Measurements from ENCODE around the gene PROSER2. TPM values are rescaled to one million over a fixed set of nuclear protein-coding genes. Genes with fewer than 3 reads are reported as not detected.
A peak's percentile ranks its signal among the peaks of the same experiment; 100 is the strongest.

PROSER2 gene
- 10.1 and 15.0 TPM in 2 replicates for total RNA-seq
- 7.6 TPM for polyA plus RNA-seq (2012)

GRCh38 chr10:11823122-11823988 lies at the start of gene PROSER2:
TSS of gene PROSER2 (plus strand) at chr10:11823356. CDS start at chr10:11852078, 28,722 bp downstream.
- DNase-seq (ENCODE audit: low read depth) = peak; percentile 66

GRCh38 chr10:11773761-11774441 lies 49.3 kb upstream of the PROSER2 start:
- no peak for DNase-seq (ENCODE audit: low read depth)

- DNase-seq (ENCODE audit: low read depth) = no peak
Measured at GRCh38 chr10:11775412-11775811, 47.7 kb upstream of the PROSER2 start.

- no peak for DNase-seq (ENCODE audit: low read depth)
Measured at GRCh38 chr10:11776080-11776479, 47.1 kb upstream of the PROSER2 start.

GRCh38 chr10:11781114-11781513 lies 42.0 kb upstream of the PROSER2 start:
- DNase-seq (ENCODE audit: low read depth) = no peak

- peak; percentile 72 for DNase-seq (ENCODE audit: low read depth)
Measured at GRCh38 chr10:11782793-11783557, 40.2 kb upstream of the PROSER2 start.

GRCh38 chr10:11783558-11783865 lies 39.6 kb upstream of the PROSER2 start:
- no peak for DNase-seq (ENCODE audit: low read depth)

- DNase-seq (ENCODE audit: low read depth) = no peak
Measured at GRCh38 chr10:11787374-11787773, 35.8 kb upstream of the PROSER2 start.

- no peak for DNase-seq (ENCODE audit: low read depth)
Measured at GRCh38 chr10:11787846-11788245, 35.3 kb upstream of the PROSER2 start.

- no peak for DNase-seq (ENCODE audit: low read depth)
Measured at GRCh38 chr10:11789306-11789705, 33.9 kb upstream of the PROSER2 start.

- no peak for DNase-seq (ENCODE audit: low read depth)
Measured at GRCh38 chr10:11789956-11790355, 33.2 kb upstream of the PROSER2 start.

GRCh38 chr10:11793762-11794479 lies 29.2 kb upstream of the PROSER2 start:
- peak; percentile 86 for DNase-seq (ENCODE audit: low read depth)

GRCh38 chr10:11794566-11794965 lies 28.6 kb upstream of the PROSER2 start:
- DNase-seq (ENCODE audit: low read depth) = no peak

GRCh38 chr10:11795101-11795920 lies 27.8 kb upstream of the PROSER2 start:
- no peak for DNase-seq (ENCODE audit: low read depth)

- DNase-seq (ENCODE audit: low read depth) = no peak
Measured at GRCh38 chr10:11796474-11796873, 26.7 kb upstream of the PROSER2 start.

- no peak for DNase-seq (ENCODE audit: low read depth)
Measured at GRCh38 chr10:11797281-11797680, 25.9 kb upstream of the PROSER2 start.

GRCh38 chr10:11797847-11798633 lies 25.1 kb upstream of the PROSER2 start:
- DNase-seq (ENCODE audit: low read depth) = no peak

GRCh38 chr10:11798845-11799735 lies 24.1 kb upstream of the PROSER2 start:
- DNase-seq (ENCODE audit: low read depth) = no peak

GRCh38 chr10:11799736-11800080 lies 23.4 kb upstream of the PROSER2 start:
- no peak for DNase-seq (ENCODE audit: low read depth)

All from myocyte (in vitro differentiated cells).